GM19043 (cell line): ENCODE results near the gene TOB1.
"Not testable (repeated sequence)": the region's sequence is repeated elsewhere in the genome, so short reads cannot be mapped to it uniquely, and the experiment has no call there.

ENCODE experiments used
- ATAC-seq: cut with Tn5 transposase; IDR thresholded peaks from one replicate; pipeline ENCODE4 v1.9.1; 2021; ENCODE audit warnings: low read depth; ENCODE audit not compliant: unreplicated experiment

The TOB1 gene

DNA sequence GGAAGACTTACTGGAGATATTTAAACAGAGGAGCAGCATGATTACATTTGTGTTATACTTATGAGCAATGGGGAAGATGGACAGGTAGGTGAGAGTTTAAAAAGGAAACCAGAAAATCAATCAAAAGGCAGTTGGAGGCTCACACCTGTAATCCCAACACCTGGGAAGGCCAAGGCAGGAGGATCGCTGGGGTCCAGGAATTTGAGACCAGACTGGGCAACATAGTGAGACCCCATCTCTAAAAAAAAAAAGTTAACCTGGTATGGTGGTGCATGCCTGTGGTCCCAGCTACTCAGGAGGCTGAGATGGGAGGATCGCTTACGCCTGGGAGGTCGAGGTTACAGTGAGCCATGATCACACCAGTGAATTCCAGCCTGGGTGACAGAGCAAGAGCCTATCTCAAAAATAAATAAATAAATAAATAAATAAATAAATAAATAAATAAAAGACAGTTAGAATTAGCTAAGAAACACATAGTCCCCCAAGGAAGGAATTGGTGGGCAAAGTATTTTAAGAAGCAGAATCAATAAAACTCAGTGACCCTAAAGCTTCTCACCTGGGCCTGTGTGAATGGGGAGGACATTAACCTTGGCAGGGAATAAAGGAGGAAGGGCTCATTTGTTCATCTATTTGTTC, 32.3 kb upstream of the TOB1 start:
- ATAC-seq, result no peak

DNA sequence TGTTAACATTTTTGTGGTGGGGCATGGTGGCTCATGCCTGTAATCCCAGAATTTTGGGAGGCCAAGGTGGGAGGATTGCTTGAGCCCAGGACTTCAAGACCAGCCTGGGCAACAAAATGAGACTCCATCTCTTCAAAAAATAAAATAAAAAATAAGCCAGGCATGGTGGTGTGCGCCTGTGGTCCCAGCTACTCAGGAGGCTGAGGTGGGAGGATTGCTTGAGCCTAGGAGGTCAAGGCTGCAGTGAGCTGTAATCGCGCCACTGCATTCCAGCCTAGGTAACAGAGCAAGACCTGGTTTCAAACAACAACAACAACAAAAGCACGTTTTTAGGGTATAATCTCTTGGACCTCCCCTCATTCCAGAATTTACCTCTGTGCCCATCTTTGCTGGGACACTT, 28.4 kb upstream of the TOB1 start:
- not testable (repeated sequence) for ATAC-seq

DNA sequence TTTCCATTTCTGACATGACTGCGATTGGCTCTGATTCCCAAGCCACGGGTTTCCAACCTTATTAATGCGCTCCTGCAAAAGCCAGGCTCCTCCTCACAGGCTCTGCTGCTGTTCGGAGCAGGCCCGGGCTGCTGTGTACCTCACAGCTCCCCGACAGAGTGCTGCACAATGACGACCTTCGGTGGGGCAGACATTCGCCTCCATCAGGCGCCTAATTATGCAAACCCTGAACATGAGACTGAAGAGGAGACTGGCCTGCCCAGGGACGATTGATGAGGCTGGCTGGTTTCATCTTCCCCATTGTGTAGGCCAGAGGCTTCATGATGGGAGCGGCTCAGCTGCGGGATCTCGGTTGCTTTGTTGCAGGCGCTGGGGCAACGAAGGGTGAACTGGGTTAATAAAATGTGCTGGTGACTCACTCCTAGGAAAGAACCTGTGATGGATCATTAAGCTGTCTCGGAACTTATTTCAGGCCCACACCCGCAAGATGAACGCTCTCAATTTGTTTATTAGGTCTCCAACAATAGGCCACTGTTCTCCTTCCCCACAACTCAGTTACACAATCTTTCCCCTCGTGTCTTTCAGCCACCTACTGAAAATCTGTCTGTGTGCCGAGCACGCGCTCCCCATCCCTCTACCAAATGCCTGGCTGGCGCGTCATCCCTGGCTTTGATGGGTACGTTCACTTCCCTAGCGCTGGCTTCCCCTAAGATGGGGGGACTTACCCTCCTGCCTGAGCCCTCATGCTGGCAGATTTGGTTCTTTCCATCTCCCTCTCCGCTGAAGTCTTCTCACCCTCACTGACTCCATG, 27.2 kb upstream of the TOB1 start:
- no peak for ATAC-seq

DNA sequence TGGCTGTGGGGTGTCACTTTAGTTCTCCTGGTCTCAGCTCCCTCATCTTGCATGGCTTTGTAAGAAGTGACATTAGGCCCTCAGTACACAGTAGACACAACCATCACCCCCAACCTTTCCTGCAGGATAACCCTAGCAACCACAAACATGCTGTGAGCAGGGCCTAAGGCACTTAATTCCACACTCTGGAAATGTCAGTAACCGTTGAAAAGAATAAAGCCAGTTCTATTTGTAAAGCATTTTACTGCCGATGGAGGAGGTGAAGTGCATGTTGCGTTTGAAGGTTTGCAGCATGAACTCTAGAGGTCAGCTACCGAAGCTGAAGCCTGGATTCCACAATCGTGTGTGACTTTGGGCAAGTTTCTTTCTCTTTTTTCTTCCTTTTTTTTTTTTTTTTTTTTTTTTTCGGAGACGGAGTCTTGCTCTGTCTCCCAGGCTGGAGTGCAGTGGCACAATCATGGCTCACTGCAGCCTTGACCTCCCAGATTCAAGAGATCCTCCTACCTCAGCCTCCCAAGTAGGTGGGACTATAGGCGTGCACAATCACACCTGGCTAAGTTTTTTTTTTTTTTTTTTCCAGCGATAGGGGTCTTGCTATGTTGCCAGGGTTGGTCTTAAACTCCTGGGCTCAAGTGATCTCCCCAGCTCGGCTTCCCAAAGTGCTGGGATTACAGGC, 26.1 kb upstream of the TOB1 start:
- ATAC-seq, result no peak

DNA sequence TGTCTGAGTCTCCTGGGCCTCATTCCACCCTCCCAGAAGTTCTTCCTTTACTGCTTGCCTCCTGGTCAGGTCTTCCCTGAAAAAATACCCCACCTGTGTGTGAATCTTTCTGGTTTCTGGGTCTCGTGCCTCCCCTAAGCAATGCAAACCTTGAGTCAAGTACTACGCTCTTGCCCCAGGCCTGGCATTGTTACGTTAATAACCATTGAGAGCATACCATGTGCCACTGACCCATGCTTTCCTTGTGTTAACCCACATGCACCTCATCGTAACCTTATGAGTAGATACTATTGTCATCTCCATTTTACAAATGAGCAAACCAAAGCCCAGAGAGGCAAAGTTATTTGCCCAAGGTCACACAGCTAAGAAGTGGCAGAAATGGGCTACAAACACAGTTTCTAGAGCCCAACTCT, 25.4 kb upstream of the TOB1 start:
- ATAC-seq, result no peak

DNA sequence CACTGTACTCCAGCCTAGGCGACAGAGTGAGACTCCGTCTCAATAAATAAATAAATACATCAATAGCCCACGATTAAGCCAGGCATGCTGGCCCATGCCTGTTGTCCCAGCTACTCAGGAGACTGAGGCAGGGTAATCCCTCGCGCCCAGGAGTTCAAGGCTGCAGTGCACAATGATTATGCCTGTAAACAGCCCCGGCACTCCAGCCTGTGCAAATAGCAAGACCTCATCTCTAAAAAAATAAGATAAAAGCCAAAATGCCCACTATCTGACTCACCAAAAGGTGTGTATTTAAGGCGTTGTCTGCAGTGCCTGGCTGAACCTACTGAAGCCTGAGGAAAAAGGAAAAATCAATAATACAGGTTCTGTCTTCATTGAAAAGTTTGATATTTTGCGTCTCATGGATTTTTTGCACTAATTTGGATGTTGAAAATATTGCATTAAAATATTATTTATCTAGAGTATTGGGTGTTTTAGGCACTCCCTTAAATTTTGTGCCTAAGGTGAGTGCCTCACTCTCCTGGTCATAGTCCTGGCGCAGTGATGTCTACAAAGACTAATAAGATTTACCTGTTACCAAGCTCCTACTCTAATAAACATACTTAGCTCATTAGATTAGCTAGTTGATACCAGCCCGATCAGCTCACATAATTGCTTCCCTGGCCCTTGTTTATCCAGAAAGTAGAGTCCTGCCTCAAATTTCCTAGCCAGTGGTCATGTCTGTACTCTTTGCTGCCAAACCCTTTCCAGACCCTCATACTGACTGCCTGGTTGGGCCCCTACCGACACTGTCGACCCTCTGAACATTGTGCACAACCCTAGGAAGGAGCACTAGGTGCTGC, 24.7 kb upstream of the TOB1 start:
- no peak for ATAC-seq

DNA sequence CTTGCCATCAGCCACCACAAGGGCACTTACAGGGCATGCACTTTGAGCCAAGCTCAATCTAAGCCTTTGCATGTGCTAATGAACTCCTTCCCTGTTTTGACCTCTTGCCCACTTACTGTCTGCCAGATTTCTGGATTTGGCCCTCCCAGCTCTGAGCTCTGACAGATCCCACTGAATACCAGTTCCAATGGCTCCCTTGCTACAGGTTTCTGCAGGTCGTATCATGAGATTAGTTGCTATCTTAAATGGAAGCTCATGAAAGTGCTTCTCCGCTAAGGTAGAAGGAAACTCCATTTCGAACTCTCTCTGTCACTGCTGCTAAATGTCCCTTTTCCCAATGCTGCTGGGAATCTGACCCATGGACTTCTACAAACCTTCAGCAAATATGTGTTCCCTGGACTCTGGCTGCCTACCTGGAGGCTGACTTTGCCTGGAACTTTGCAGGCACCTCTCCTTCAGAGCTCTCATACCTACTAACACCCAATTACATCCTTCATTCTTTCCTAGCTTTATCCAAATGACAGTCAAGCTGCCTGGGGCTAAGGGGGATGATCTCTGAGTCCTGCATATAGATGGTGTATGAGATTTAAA, 23.5 kb upstream of the TOB1 start:
- ATAC-seq, result no peak

DNA sequence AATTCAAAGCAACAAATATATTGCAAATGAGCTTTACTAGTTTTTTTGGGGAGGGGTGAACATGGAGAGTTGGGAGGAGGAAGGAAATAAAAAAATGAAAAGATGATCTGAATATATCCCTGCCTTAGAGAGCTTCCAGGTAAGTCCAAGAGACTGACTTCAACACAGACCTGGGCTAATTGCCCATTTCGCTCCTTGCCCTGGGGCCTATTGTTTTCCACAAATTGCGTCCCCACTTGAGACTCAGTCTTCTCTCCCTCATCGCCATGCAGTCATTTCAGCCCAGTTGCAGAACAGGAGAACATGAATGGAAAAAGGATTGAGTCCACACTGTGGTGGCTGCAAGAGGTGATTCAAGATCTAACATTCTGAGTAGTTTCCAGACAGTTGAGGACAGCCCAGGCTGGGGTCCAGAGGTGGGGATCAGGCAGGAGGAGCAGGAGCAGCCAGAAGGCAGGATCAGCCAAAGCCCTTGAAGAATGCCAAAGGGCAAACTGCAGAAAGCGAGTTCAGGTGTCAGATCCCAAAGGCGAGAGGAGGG, 21.6 kb upstream of the TOB1 start:
- no peak for ATAC-seq

DNA sequence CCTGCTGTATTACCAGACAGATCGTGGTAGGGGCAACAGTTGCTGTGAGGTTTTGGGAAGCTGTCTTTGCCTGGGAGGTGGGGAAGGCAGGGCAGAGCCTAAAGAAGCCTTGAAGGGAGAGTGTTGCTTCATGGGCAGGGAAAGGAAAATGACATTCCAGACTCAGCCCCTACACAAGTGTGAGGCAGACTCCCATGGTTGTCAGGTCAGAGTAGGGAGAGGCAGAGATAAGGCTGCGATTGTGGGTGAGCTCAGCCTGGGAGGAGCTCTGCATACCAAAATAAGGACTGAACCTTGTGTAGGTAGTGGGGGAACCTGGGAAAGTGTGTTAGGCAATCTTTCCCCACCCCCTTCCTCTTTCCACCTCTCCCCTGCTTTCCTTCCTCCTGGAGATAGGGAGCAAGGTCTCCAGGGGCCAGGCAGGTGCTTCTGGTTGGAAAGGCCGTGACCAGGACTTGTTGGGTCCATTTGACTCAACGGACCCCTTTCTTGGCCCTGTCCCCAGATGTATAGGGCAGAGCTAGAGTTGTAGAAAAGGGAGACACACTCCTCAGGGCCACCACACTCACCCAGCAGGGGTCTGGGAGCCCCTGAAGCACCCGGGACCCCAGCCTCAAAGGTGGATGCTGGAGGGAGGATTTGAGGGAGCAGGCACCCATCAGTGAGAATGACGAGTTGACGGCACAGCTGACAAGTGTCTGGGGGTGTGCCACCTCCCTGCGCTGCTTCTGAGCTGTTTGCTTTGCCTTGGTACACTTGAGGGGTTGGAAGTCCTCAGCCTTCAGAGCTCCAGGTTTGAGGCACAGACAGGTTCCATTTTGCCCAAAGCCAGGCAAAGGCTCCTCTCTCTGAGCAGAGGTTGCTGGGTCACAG, 18.5 kb upstream of the TOB1 start:
- ATAC-seq, result no peak

DNA sequence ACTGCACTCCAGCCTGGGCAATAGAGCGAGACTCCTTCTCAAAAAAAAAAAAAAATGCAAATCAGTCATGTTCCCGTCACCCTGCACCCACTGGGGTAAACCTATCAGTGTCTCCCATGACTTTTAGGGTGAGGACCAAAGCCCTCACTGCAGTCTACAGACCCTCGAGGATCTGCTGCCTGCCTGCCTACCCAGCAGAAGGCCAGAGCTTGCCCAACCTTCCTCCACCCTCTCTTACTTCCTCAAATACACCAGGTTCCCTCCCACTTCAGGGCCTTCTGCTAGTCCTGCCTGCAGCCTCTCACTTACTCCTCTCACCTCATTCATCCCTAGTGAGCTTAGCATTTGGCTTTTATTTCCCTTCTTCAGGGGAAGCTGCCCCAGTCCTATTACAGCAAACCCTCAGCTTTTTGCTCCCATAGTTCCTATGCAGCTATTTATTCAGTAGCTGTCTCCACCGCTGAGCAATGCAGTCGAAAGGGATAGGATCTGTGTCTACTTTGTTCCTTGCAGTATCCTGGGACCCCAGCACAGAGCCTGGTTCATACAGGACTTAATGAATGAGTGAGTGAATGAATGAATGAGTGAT, 17.8 kb upstream of the TOB1 start:
- no peak for ATAC-seq

DNA sequence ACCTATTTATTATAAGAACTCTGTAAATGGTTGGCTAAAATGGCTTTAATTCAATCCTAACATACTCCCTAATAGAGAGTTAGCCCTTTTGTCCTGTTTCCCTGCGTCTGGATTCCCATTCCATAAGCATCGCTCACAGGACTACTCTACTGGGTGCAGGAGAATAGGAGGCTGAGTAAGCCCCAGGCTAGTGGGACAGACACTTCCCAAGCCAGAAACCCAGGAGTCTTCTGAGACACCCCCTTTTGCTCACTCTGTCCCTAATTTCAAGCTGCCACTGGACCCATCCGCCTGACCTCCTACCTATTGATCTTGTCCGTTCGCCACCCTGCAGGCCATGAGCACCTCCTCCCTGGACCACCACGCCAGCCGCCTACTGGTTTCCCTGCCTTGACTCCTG, 16.7 kb upstream of the TOB1 start:
- no peak for ATAC-seq

DNA sequence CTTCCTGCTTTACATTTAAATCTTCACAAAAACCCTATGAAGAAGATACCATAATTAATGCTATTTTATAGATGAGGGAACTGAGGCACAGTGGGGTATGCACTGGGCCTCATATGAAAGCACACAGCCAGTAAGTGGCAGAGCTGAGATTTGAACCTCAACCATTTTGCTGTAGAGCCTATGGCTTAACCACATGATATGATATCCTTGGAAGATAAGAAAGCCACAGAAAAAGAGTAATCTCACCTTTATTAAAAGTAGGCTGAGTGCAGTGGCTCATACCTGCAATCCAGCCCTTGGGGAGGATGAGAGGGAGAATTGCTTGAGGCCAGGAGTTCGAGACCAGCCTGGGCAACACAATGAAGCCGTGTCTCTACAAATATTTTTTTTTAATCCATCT, 15.0 kb upstream of the TOB1 start:
- no peak for ATAC-seq

DNA sequence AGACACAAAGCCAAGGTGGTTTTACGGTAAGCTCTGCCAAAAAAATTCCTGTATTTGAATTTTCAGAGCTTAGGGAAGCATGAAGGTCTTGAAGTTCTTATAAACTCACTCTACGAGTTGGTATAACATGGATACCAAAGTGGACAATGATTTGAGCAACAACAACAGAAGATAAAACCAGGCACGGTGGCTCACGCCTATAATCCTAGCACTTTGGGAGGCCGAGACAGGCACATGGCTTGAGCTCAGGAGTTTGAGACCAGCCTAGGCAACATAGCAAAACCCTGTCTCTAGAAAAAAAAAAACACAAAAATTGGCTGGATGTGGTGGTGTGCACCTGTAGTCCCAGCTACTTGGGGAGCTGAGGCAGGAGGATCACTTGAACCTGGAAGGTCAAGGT, 12.9 kb upstream of the TOB1 start:
- no peak for ATAC-seq

DNA sequence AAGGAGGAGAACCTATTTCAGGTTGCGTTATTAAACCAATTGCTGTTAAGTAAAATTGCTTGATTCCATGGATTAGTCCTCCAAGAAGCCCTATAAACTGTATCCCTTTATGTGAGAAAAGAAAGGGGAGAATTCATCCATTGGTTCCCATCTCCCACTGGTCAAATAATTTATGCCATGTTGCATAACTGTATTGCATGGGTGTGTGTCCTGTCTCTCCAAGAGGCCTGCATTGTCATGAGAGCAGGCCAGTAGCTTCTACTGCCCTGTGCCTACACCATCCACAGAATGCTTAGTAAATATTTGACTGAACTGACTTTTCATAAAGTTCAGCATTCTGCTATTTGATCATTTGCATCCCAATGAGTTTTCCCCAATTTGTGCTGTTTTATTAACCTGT, 11.7 kb upstream of the TOB1 start:
- no peak for ATAC-seq

DNA sequence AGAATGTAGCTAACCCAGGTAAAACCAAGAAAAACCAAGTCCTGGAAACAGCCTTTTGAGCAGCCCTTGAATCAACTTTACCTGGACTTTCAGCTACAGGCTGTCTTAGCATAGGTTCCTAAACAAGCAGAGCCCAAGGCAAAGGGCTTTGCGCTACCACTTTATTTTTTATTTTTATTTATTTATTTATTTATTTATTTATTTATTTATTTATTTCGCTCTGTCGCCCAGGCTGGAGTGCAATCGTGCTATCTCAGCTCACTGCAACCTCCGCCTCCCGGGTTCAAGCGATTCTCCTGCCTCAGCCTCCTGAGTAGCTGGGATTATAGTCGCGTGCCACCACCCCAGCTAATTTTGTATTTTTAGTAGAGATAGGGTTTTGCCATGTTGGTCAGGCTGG, 10.9 kb upstream of the TOB1 start:
- ATAC-seq, result not testable (repeated sequence)

DNA sequence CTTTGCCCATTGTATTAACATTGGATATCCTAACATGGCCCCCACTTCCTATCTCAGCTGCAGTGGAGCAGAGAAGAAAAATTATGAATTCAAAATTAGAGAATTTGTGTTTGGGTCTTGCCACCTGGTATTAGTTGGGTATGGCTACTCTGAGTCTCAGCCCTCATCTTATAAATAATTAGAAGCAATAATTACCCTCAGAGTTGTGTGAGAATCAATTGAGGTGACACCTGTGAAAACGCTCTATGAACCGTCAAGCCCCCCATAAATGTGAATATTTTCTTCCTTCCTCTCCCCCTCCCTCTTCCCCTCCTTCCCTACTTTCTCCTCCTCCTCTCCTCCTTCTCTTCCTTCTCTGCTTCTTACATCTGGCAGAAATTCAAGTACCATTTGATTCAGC, 8.9 kb upstream of the TOB1 start:
- ATAC-seq, result no peak

DNA sequence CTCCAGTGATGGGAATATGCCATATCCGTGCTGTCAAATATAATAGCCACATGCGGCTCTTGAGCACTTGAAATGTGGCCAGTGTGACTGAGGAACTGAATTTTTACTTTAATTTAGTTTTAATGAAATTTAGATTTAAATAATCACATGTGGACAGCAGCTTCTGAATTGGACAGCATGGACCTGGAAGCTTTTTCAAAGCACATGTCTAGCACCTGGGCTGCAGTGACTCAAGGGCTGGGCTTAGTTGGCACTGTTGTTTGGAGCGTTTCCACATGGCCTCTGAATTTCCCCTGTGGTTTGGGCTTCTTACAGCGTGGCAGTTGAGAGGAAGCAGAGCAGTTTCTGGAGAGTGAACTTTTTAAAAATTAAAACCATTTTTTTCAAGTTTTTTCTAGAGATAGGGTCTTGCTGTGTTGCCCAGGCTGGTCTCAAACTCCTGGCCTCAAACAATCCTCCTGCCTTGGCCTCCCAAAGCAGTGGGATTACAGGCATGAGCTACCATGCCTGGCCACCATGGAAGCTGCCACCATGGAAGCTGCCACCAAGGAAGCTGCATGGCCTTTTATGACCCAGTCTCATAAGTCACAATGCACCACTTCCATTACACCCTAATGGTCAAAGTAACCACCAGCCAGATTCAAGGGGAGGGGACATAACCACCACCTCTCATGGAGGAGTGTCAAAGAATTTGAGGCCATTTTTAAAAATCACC, 6.7 kb upstream of the TOB1 start:
- no peak for ATAC-seq

DNA sequence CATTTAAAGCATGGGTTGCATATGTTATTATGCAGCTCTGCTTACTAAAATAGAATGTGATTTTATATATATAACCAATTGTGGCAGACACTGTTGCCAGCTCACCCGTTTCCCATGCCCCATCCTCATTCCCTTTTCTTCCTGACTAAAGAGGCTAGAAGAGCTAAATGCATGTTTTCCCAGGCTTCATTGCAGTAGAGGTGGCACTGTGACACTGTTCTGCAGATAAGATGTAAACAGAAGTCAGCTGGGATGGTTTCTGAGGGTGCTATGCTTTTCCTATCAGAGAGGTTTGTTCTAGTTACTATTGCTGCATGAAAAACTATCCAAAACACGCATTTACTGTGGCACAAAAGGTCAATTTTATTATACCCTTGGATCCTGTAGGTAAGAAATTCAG, 5.7 kb upstream of the TOB1 start:
- no peak for ATAC-seq
